GM15510 (cell line): Measurements from ENCODE around the gene SAG.

Experiments used
- POLR2A ChIP-seq: IDR thresholded peaks from 3 replicates; pipeline ENCODE4 v1.6.1; 2011; ENCODE audit warnings: borderline replicate concordance; ENCODE audit not compliant: insufficient read length; ENCODE audit errors: extremely low read depth

Gene SAG

GRCh38 chr2:233386382-233387041 is 78.9 kb downstream of the SAG start:
- no peak for TF ChIP-seq POLR2A

GRCh38 chr2:233387225-233387624 is 79.6 kb downstream of the SAG start:
- no peak for TF ChIP-seq POLR2A

- TF ChIP-seq POLR2A = no peak
Observed at GRCh38 chr2:233387667-233388528, 80.3 kb downstream of the SAG start.

- no peak for TF ChIP-seq POLR2A
Observed at GRCh38 chr2:233389601-233390125, 82.0 kb downstream of the SAG start.

GRCh38 chr2:233395687-233396086 is 88.1 kb downstream of the SAG start:
- no peak for TF ChIP-seq POLR2A
